Lower lobe of right lung (tissue), 2 donors: Measurements from ENCODE around the gene ELF4. TPM values are rescaled to one million over a fixed set of nuclear protein-coding genes. Genes with fewer than 3 reads are reported as not detected.

Experiments
- ATAC-seq, 2 donors: fragments of 200-7000 bp; cut with Tn5 transposase; one replicate each; pipeline ENCODE4 v1.9.1; 2020 to 2022; ENCODE audit warnings: mild to moderate bottlenecking in 2 of 2, moderate library complexity in 2 of 2
- DNase-seq: peaks from one replicate; pipeline ENCODE4 v3.0.0-alpha.2; 2020
- H3K27ac ChIP-seq: fragments of 200-600 bp; one replicate; pipeline ENCODE4 v1.8.0; 2022
- H3K27me3 ChIP-seq: fragments of 200-600 bp; one replicate; pipeline ENCODE4 v1.8.0; 2022; ENCODE audit warnings: low read depth
- H3K36me3 ChIP-seq: fragments of 200-600 bp; one replicate; pipeline ENCODE4 v1.8.0; 2022; ENCODE audit warnings: mild to moderate bottlenecking
- H3K4me1 ChIP-seq: fragments of 200-600 bp; one replicate; pipeline ENCODE4 v1.8.0; 2022
- H3K4me3 ChIP-seq: fragments of 200-600 bp; one replicate; pipeline ENCODE4 v1.8.0; 2022; ENCODE audit warnings: mild to moderate bottlenecking
- H3K9me3 ChIP-seq: fragments of 200-600 bp; one replicate; pipeline ENCODE4 v1.8.0; 2022
- intact Hi-C: fragments of 100-400 bp; cut with DNase I; formaldehyde crosslinking; loops from one replicate; pipeline ENCODE4 v1.11.0; 2022
- total RNA-seq: library from RNA; stranded (reverse); fragmentation: NEBNext Ultra II Directional; extraction: Animal tissue kit (Norgen Biotek cat#: 25700); gene quantifications from one replicate; pipeline ENCODE4 v1.2.1, GENCODE V29; 2021
- TF ChIP-seq, protein P1 (sequence below): fragments of 200-600 bp; IDR thresholded peaks from one replicate; pipeline ENCODE4 v1.8.0; 2022; ENCODE audit warnings: antibody characterized with exemption, mild to moderate bottlenecking
- donor health status: DM: no; HTN: yes; CAD: no; lungs with severe emphysema.

The ELF4 gene
- total RNA-seq, 1 donor from 2014 or later, result 24.1 TPM

- intact Hi-C loops, result loop anchor here (10.0 kb wide), 1 partner anchor 112 kb away; no protein-coding TSS in a partner anchor
- no peaks in the 10 kb centered on the region for H3K27me3 ChIP-seq
- TF ChIP-seq, protein P1, sequence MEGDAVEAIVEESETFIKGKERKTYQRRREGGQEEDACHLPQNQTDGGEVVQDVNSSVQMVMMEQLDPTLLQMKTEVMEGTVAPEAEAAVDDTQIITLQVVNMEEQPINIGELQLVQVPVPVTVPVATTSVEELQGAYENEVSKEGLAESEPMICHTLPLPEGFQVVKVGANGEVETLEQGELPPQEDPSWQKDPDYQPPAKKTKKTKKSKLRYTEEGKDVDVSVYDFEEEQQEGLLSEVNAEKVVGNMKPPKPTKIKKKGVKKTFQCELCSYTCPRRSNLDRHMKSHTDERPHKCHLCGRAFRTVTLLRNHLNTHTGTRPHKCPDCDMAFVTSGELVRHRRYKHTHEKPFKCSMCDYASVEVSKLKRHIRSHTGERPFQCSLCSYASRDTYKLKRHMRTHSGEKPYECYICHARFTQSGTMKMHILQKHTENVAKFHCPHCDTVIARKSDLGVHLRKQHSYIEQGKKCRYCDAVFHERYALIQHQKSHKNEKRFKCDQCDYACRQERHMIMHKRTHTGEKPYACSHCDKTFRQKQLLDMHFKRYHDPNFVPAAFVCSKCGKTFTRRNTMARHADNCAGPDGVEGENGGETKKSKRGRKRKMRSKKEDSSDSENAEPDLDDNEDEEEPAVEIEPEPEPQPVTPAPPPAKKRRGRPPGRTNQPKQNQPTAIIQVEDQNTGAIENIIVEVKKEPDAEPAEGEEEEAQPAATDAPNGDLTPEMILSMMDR, result peak; percentile 32
- DNase-seq (peak; percentile 73), ATAC-seq (peak; percentile 70 to 80)
- H3K36me3 ChIP-seq, result no peaks in the 10 kb centered on the region
- no peak overlapping the region for H3K4me3 ChIP-seq
- peak overlapping the region; percentile 49 for H3K27ac ChIP-seq
- no peaks in the 10 kb centered on the region for H3K9me3 ChIP-seq
- peaks cover 49% of the 10 kb centered on the region for H3K4me1 ChIP-seq
Observed at GRCh38 chrX:130082244-130083106, 27.8 kb downstream of the ELF4 start.

GRCh38 chrX:130081421-130082045 is 28.8 kb downstream of the ELF4 start:
- Histone ChIP-seq H3K27me3 (no peaks in the 10 kb centered on the region), H3K36me3 (no peaks in the 10 kb centered on the region), H3K27ac (peak overlapping the region; percentile 49), H3K4me3 (no peak overlapping the region), H3K4me1 (peaks cover 43% of the 10 kb centered on the region), H3K9me3 (no peaks in the 10 kb centered on the region)
- ATAC-seq, result no peak
- TF ChIP-seq, protein P1, result no peak
- no peak for DNase-seq
- intact Hi-C loops, result loop anchor here (10.0 kb wide), 1 partner anchor 113 kb away; no protein-coding TSS in a partner anchor

- intact Hi-C loops, result loop anchor here (10.0 kb wide), 1 partner anchor 114 kb away; no protein-coding TSS in a partner anchor
- no peak for ATAC-seq
- Histone ChIP-seq H3K36me3 (no peaks in the 10 kb centered on the region), H3K4me3 (no peak overlapping the region), H3K4me1 (peaks cover 36% of the 10 kb centered on the region), H3K9me3 (no peaks in the 10 kb centered on the region), H3K27me3 (no peaks in the 10 kb centered on the region), H3K27ac (no peak overlapping the region)
- DNase-seq, result no peak
- TF ChIP-seq, protein P1, result no peak
Observed at GRCh38 chrX:130080791-130081367, 29.4 kb downstream of the ELF4 start.

DNA sequence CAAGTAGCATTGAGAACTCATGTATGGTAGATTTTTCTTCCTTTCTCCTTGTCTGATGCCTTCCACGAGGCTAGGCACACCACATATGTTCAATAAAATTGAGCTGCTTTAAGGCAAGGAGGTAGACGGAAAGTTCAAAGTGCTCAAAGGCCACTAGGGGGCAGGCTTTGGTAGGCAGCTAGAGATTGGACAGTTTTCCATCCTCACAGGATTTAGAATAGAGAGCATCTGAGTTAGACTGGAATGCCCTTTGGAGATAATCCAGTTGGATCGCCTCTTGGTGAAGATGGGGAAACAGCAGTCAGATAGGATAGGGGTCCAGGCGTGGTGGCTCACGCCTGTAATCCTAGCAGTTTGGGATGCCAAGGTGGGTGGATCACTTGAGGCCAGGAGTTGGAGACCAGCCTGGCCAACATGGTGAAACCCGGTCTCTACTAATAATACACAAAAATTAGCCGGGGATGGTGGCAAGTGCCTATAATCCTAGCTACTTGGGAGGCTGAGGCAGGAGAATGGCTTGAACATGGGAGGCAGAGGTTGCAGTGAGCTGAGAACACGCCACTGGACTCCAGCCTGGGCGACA is 30.4 kb downstream of the ELF4 start:
- ATAC-seq, result peak; percentile 36 to 58
- no peak overlapping the region for H3K27ac ChIP-seq

More for the DNA sequence above, 30.4 kb downstream of the ELF4 start:
- Histone ChIP-seq H3K9me3 (no peaks in the 10 kb centered on the region), H3K27me3 (no peaks in the 10 kb centered on the region), H3K4me1 (peaks cover 28% of the 10 kb centered on the region), H3K36me3 (no peaks in the 10 kb centered on the region), H3K4me3 (no peak overlapping the region)
- no peak for DNase-seq
- TF ChIP-seq, protein P1, result peak; percentile 65
- intact Hi-C loops, result loop anchor here (10.0 kb wide), 1 partner anchor 115 kb away; no protein-coding TSS in a partner anchor
